ENCODE data around the gene YBX2. TPM values are rescaled to one million over a fixed set of nuclear protein-coding genes. Genes with fewer than 3 reads are reported as not detected.
"Not testable (repeated sequence)": the region's sequence is repeated elsewhere in the genome, so short reads cannot be mapped to it uniquely, and the experiment has no call there.

The YBX2 gene
- total RNA-seq, 2 experiments from 2014 or later, result 0.37 to 0.66 TPM

- Mint-ChIP-seq H3K27ac (peak overlapping the region; percentile 100), H3K4me3 (peak overlapping the region; percentile 83), H3K27me3 (ENCODE audit: low read depth) (no peaks in the 10 kb centered on the region), H3K4me1 (ENCODE audit: low read depth) (peaks cover 49% of the 10 kb centered on the region), H3K9me3 (ENCODE audit: insufficient read depth) (no peaks in the 10 kb centered on the region), H3K36me3 (ENCODE audit: low read depth) (peaks cover 39% of the 10 kb centered on the region)
- CTCF ChIA-PET, result no interaction called here
- no peak for ATAC-seq
- DNase-seq, result no peak
- POLR2A ChIA-PET, result no interaction called here
Measured at GRCh38 chr17:7253082-7253481, 41.4 kb downstream of the YBX2 start.

GRCh38 chr17:7252176-7253043, 42.0 kb downstream of the YBX2 start, which contains the start of gene ELP5:
ELP5 (plus strand) TSS chr17:7252215; CDS start chr17:7252551, 336 bp downstream.
- H3K4me3 Mint-ChIP-seq, result peak within 1 kb of the TSS; percentile 83
- POLR2A ChIA-PET, result interaction anchor here (1.0 to 2.0 kb wide), 2 partner anchors 10 to 32 kb away, joined by 6 to 15 read pairs; partner anchors contain the start of genes ACADVL, DLG4 and GABARAP
- ATAC-seq (peak; percentile 76), DNase-seq (peak; percentile 94)
- peaks cover 39% of the 10 kb centered on the region for H3K36me3 Mint-ChIP-seq (ENCODE audit: low read depth)
- peaks cover 49% of the 10 kb centered on the region for H3K4me1 Mint-ChIP-seq (ENCODE audit: low read depth)
- no peaks in the 10 kb centered on the region for H3K27me3 Mint-ChIP-seq (ENCODE audit: low read depth)
- CTCF ChIA-PET, result no interaction called here
- H3K27ac Mint-ChIP-seq, result peak within 1 kb of the TSS; percentile 100
- H3K9me3 Mint-ChIP-seq (ENCODE audit: insufficient read depth), result no peaks in the 10 kb centered on the region

- Mint-ChIP-seq H3K36me3 (ENCODE audit: low read depth) (peaks cover 41% of the 10 kb centered on the region), H3K27ac (peak within 1 kb of the TSS; percentile 100), H3K9me3 (ENCODE audit: insufficient read depth) (no peaks in the 10 kb centered on the region), H3K4me3 (peak within 1 kb of the TSS; percentile 83), H3K27me3 (ENCODE audit: low read depth) (no peaks in the 10 kb centered on the region), H3K4me1 (ENCODE audit: low read depth) (peaks cover 52% of the 10 kb centered on the region)
- CTCF ChIA-PET, result interaction anchor here (0.6 to 1.6 kb wide), 3 partner anchors 9 to 85 kb away, joined by 3 to 8 read pairs (median 4); partner anchors contain the start of gene GABARAP
- DNase-seq (peak; percentile 99), ATAC-seq (peak; percentile 93)
- POLR2A ChIA-PET, result interaction anchor here (0.7 to 2.0 kb wide), 4 partner anchors 9 to 183 kb away, joined by 3 to 15 read pairs (median 4); partner anchors contain the start of genes ACADVL, DLG4, DVL2 and GABARAP
Measured at GRCh38 chr17:7251661-7252175, 42.7 kb downstream of the YBX2 start, which contains the start of gene CTDNEP1. CTDNEP1 (minus strand) TSS chr17:7251734; CDS start chr17:7251296, 438 bp downstream.

- Mint-ChIP-seq H3K4me1 (ENCODE audit: low read depth) (peaks cover 50% of the 10 kb centered on the region), H3K27me3 (ENCODE audit: low read depth) (no peaks in the 10 kb centered on the region), H3K9me3 (ENCODE audit: insufficient read depth) (no peaks in the 10 kb centered on the region), H3K27ac (peak overlapping the region; percentile 100), H3K4me3 (peak overlapping the region; percentile 83), H3K36me3 (ENCODE audit: low read depth) (peaks cover 44% of the 10 kb centered on the region)
- ChIA-PET CTCF (interaction anchor here (0.6 to 1.6 kb wide), 6 partner anchors 8 to 86 kb away, joined by 3 to 8 read pairs (median 4); partner anchors contain the start of genes GABARAP and PHF23), POLR2A (interaction anchor here (0.7 to 2.0 kb wide), 5 partner anchors 9 to 184 kb away, joined by 3 to 15 read pairs (median 3); partner anchors contain the start of genes ACADVL, DLG4, DVL2 and GABARAP)
- ATAC-seq (peak; percentile 4), DNase-seq (peak; percentile 42)
Measured at GRCh38 chr17:7250695-7251627, 43.5 kb downstream of the YBX2 start.

GRCh38 chr17:7249830-7250229, 44.6 kb downstream of the YBX2 start:
- ATAC-seq (no peak), DNase-seq (no peak)
- ChIA-PET POLR2A (interaction anchor here (0.7 kb wide), 1 partner anchor 134 kb away, joined by 3 read pairs; no protein-coding TSS in a partner anchor), CTCF (interaction anchor here (1.0 to 1.2 kb wide), 2 partner anchors 10 to 46 kb away, joined by 3 to 6 read pairs; partner anchors contain the start of gene PHF23)
- peaks cover 45% of the 10 kb centered on the region for H3K36me3 Mint-ChIP-seq (ENCODE audit: low read depth)
- no peaks in the 10 kb centered on the region for H3K27me3 Mint-ChIP-seq (ENCODE audit: low read depth)
- peaks cover 50% of the 10 kb centered on the region for H3K4me1 Mint-ChIP-seq (ENCODE audit: low read depth)
- H3K4me3 Mint-ChIP-seq, result peak overlapping the region; percentile 83
- H3K27ac Mint-ChIP-seq, result peak overlapping the region; percentile 90
- H3K9me3 Mint-ChIP-seq (ENCODE audit: insufficient read depth), result no peaks in the 10 kb centered on the region

GRCh38 chr17:7249214-7249613, 45.2 kb downstream of the YBX2 start:
- Mint-ChIP-seq H3K9me3 (ENCODE audit: insufficient read depth) (no peaks in the 10 kb centered on the region), H3K27ac (peak overlapping the region; percentile 47), H3K4me1 (ENCODE audit: low read depth) (peaks cover 44% of the 10 kb centered on the region), H3K27me3 (ENCODE audit: low read depth) (no peaks in the 10 kb centered on the region), H3K4me3 (peak overlapping the region; percentile 83), H3K36me3 (ENCODE audit: low read depth) (peaks cover 46% of the 10 kb centered on the region)
- CTCF ChIA-PET, result no interaction called here
- DNase-seq (no peak), ATAC-seq (no peak)
- POLR2A ChIA-PET, result interaction anchor here (0.7 kb wide), 1 partner anchor 135 kb away, joined by 3 read pairs; no protein-coding TSS in a partner anchor

GRCh38 chr17:7248796-7249195, 45.6 kb downstream of the YBX2 start:
- POLR2A ChIA-PET, result interaction anchor here (0.5 kb wide), 1 partner anchor 303 kb away, joined by 3 read pairs; no protein-coding TSS in a partner anchor
- H3K4me3 Mint-ChIP-seq, result no peak overlapping the region
- ATAC-seq, result no peak

GRCh38 chr17:7246779-7247178, 47.7 kb downstream of the YBX2 start:
- ATAC-seq (no peak), DNase-seq (no peak)
- no peaks in the 10 kb centered on the region for H3K27me3 Mint-ChIP-seq (ENCODE audit: low read depth)
- H3K9me3 Mint-ChIP-seq (ENCODE audit: insufficient read depth), result no peaks in the 10 kb centered on the region
- H3K27ac Mint-ChIP-seq, result peak overlapping the region; percentile 61
- peaks cover 53% of the 10 kb centered on the region for H3K36me3 Mint-ChIP-seq (ENCODE audit: low read depth)
- no peak overlapping the region for H3K4me3 Mint-ChIP-seq
- peaks cover 41% of the 10 kb centered on the region for H3K4me1 Mint-ChIP-seq (ENCODE audit: low read depth)
- CTCF ChIA-PET, result no interaction called here
- POLR2A ChIA-PET, result no interaction called here

More at GRCh38 chr17:7248796-7249195, 45.6 kb downstream of the YBX2 start:
- H3K36me3 Mint-ChIP-seq (ENCODE audit: low read depth), result peaks cover 45% of the 10 kb centered on the region
- peaks cover 40% of the 10 kb centered on the region for H3K4me1 Mint-ChIP-seq (ENCODE audit: low read depth)
- H3K9me3 Mint-ChIP-seq (ENCODE audit: insufficient read depth), result no peaks in the 10 kb centered on the region
- DNase-seq, result no peak
- no peaks in the 10 kb centered on the region for H3K27me3 Mint-ChIP-seq (ENCODE audit: low read depth)
- H3K27ac Mint-ChIP-seq, result no peak overlapping the region
- CTCF ChIA-PET, result no interaction called here

- not testable (repeated sequence) for ATAC-seq; DNase-seq; H3K27ac Mint-ChIP-seq; H3K27me3 Mint-ChIP-seq (ENCODE audit: low read depth); H3K4me3 Mint-ChIP-seq; H3K9me3 Mint-ChIP-seq (ENCODE audit: insufficient read depth)
- ChIA-PET POLR2A (interaction anchor here (0.6 to 1.6 kb wide), 4 partner anchors 17 to 340 kb away, joined by 3 to 5 read pairs (median 3); partner anchors contain the start of gene MPDU1), CTCF (interaction anchor here (1.1 to 1.6 kb wide), 3 partner anchors 22 to 317 kb away, joined by 3 to 5 read pairs (median 3); partner anchors contain the start of genes ACADVL and DLG4)
- H3K36me3 Mint-ChIP-seq (ENCODE audit: low read depth), result peaks cover 56% of the 10 kb centered on the region
- H3K4me1 Mint-ChIP-seq (ENCODE audit: low read depth), result peaks cover 46% of the 10 kb centered on the region
Measured at GRCh38 chr17:7243838-7244237, 50.6 kb downstream of the YBX2 start.

GRCh38 chr17:7243453-7243729, 51.0 kb downstream of the YBX2 start:
- Mint-ChIP-seq H3K4me3 (peak overlapping the region; percentile 98), H3K9me3 (ENCODE audit: insufficient read depth) (no peaks in the 10 kb centered on the region), H3K27me3 (ENCODE audit: low read depth) (no peaks in the 10 kb centered on the region), H3K36me3 (ENCODE audit: low read depth) (peaks cover 55% of the 10 kb centered on the region), H3K27ac (peak overlapping the region; percentile 81), H3K4me1 (ENCODE audit: low read depth) (peaks cover 41% of the 10 kb centered on the region)
- ChIA-PET POLR2A (interaction anchor here (0.6 to 2.5 kb wide), 8 partner anchors 8 to 1769 kb away, joined by 3 to 15 read pairs (median 4); partner anchors contain the start of genes ACADVL, CTDNEP1, DLG4 and ELP5), CTCF (interaction anchor here (1.1 to 1.6 kb wide), 4 partner anchors 8 to 317 kb away, joined by 3 to 8 read pairs (median 4); partner anchors contain the start of genes ACADVL, CTDNEP1 and DLG4)
- no peak for ATAC-seq
- DNase-seq, result no peak
